Inferior parietal cortex (tissue), 1 donor: ENCODE data around the gene WDR43.
"Not testable (repeated sequence)": the region's sequence is repeated elsewhere in the genome, so short reads cannot be mapped to it uniquely, and the experiment has no call there.

ENCODE experiments used
- DNase-seq: peaks from one replicate; pipeline ENCODE4 v3.0.0-alpha.2; 2016; ENCODE audit errors: extremely low spot score

Gene WDR43

DNA sequence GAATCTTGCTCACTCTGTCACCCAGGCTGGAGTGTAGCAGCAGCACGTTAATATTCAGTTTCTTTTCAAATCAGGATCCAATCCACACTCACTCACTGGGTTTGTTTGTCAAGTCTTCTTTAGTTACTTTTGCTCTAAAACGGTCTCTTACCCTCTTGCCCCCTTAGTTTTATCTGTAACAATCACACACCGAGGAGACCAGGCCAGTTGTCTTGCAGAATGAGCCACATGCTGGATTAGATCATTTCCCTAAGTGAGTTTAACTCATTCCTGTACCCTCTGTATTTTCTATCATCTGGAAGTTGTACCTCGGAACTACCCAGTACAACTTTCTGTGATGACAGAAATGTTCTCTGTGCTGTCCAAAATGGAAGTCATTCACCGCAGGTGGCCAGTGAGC lies 65.9 kb downstream of the WDR43 start:
- no peak for DNase-seq

DNA sequence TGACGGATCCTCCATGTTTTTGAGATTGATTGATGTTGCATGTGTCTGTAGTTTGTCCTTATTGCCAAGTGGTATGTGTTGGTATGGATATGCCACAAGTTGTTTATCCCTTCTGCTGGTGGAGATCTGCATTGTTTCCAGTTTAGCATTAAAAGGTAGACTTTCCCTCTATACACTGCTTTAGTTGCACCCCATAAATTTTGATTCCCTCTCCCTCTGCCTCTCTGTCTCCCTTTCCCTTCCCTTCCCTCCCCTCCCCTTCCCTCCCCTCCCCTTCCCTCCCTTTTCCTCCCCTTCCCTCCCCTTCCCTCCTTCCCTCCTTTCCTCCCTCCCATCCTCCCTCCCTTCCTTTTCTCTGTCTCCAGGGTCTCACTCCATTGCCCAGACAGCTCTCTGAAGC lies 68.0 kb downstream of the WDR43 start:
- DNase-seq: no peak

DNA sequence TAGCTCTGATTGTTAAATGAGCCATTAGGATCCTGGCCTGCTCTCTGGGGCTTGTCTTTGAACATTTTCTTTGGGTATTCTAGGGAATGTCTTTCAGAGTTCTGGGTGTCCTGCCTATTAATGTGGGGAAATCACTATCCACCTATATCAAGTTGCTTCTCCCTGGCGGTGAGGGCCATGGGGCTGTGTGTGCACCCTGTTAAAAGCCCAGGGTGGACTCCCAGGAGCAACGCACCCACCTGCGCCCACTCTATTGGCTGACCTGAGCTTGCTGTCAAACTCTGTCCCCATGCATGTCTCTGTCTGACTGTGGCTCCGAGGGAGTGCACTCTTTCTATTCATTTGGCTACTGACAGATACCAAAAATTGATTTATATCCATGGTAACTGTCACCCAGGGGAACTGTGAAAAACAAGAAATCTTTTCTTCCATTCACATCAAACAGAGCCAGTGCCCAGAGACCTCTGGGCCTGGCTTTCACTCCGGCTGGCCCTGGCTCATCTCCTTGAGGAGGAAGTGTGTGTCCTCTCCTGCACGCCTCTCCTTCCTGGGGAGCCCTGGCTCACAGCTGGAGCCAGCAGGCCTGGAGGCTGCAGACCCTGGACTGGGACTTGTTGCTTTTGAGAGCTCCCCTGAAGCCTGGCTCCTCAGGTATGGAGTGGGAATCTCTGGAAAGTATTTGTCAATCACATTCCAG lies 76.1 kb downstream of the WDR43 start:
- DNase-seq: no peak

DNA sequence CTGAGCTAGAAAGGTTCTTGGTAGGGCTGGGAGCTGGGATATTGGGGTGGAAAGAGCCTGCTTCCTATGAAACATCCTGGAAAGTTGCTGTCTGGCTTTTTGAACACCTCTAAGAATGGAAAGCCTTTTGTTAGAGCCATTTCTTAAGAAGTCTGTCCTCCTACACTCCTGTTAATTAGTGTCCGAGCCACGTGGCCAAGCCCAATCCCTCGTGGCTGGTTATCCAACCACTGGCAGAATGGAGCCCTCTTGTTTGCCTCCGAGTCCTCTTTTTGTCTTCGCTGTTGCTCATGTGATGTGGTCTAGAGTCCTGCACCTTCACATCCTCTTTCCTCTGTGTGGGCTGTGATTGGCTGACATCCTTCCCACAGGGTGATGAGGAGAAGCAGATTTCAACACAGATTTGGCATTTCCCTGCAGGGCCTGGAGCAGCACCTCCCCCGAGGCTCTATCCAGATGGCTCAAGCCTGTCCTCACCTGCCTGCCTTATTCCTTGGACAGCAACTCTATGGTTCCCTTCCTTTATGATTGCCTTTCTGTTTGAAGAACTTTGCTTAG lies 78.4 kb downstream of the WDR43 start:
- no peak for DNase-seq

DNA sequence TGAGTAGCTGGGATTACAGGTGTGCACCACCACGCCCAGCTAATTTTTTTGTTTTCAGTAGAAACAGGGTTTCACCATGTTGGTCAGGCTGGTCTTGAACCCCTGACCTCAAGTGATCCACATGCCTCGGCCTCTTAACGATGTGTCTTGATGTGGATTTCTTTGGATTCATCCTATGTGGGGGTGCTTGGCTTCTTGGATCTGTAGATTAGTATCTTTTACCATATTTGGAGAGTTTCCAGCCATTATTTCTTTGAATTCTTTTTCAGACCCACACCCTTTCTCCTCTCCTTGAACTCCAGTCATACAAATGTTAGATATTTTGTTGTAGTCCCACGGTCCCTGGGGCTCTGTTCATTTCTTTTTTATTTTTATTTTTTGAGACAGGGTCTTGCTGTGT lies 79.8 kb downstream of the WDR43 start:
- DNase-seq: no peak

DNA sequence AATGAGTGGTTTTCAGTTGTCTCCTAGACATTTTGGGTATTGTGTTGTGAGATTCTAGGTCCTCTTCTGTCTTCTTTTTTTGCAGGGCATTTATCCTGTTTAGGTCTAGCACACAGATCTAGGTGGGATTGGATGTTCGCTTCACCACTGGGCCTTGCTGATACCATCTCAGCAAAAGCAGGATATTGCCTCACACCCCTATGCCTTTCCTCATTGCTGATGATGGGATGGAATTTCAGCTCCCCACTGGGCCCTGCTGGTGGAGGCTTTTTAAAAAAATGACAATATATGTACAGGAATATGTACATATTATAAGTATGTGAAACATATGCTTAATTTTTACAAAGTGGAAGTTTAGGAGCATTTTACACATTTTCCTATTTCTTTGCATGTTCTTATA lies 81.2 kb downstream of the WDR43 start:
- DNase-seq: no peak

DNA sequence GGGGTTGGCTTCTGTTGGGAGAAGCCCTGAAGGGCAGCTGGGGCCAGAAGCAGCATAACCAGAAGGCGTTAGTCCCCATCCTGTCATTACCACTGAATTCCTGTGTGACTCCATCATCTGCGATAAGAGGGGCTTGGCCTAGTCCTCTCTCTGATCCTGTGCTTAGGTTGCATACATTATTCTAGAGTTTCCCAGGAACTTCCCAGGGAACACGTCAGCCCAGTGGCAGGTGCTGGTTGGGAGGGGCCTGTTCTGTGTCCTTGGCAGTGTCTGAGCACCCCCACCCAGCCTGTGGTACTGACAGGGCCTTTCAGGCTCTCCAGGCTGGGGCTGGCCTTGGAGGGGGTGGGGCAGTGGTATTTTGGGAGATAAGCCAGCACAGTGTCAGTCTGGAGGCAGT lies 82.1 kb downstream of the WDR43 start:
- DNase-seq: no peak

DNA sequence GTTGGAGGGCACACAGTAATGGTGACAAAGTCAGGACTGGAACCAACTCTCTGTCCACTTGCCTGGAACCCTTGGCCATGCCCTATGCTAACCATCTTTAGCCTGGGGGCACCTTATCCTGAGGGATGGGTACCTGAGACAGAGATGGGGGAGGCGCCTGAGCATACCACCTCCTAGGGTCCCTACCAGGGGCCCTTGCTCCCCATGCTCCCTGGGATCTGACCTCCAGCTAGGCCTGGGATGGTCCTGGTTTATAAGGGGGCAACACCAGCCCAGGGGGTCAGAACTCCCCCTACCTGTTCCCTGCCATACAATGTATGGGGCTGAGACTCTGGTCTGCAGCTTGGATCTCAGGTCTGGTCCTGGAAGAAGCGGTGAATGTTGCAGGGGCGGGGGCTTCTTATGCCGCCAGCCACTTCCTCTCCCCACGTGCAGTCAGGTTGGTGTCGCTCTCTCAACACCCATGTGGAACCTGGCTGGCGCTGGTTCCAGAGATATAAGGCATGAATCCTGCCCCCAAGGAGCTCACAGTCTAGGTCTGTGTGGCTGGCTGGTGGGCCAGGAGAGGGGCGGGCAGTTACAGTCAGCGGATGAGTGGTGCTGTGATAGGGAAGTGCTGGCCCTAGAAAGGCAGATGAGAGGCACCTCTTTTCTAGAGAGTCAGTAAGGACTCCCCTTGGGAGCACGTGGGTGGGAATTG lies 82.9 kb downstream of the WDR43 start:
- DNase-seq: no peak

DNA sequence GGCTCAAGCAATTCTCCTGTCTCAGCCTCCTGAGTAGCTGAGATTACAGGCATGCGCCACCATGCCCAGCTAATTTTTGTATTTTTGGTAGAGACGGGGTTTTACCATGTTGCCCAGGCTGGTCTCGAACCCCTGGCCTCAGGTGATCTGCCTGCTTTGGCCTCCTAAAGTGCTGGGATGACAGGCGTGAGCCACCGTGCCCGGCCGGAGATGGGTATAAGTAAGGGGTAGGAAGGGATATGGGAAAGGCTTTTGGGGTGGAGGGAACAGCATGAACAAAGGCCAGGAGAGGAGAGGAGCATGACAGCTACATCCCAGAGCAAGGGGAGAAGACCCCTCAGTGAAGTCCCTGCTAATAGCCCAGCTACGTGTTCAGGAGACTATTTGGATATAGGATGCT lies 83.5 kb downstream of the WDR43 start:
- DNase-seq: not testable (repeated sequence)

DNA sequence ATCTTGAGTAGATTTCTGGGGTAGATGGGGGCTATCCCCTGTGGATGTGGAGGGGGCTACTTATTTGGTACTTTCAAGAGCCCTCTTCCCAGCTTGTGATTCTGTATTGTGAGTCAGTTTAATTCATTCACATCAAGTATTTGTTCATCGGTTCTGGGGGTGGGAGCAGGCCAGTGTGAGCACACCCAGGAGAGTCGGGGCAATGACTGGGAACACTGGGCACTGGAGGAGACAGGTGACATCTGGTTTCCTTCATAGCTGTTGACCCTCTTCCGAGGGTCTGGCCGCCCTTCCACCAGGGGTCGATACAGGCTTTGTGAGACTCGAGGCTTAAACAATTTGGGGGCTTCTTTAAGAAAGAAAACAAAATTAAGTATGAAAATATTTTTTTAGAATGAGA lies 84.1 kb downstream of the WDR43 start:
- DNase-seq: no peak

DNA sequence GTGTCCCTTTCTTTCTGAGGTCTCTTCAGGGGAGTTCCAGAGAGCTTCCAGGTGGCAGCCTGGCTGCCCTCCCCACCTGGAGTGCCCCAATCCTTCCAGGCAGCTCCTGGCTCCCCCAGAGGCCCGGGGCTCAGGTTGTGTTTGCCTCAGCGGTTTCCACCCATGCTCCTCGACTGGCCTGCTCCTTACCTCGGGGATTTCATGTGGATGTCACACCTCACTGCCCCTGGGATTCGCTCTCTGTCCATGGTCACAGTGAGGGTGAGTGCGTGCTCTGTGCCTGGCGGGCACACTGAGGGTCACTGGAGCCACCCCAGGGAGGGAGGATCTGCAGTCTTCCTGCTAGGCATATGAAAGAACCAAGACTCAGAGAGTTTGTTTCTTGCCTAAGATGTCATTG lies 84.6 kb downstream of the WDR43 start:
- DNase-seq: no peak

DNA sequence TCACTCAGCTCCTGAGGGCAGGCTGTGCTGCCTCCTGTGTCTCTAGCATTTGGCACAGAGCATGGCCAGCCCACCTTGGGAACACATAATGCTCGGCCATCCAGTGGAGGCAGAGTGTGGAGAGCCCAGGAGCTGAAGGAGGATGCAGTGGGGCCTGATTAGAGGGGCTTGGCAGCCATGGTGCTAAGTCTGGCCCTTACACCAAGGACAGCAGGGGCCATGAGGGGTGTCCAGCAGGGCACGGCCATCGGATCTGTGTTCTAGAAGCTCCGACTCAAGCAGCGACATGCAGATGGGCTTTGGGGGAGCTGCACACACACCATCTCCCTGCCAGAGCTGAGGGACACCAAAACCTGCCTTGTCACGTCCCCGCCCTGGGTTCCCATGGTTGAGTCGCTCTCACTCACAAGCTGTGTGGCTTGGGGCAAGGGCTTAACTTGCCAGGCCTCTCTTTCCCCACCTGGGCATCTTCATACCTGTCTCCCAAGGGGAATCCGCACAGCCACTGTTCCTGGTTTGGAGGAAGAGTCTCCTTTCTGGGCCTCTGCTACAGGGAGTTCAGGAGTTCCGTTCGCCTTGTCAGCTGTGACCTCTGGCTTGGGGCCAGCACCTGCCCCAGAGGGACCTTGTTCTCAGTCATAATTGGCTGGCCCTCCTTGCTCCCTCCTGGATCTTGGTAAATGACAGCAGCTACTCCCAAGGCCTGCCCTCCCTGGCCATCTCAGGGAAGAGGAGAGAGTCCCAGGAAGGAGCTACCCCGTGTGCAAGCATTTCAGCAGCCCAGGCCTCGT lies 85.3 kb downstream of the WDR43 start:
- DNase-seq: no peak

DNA sequence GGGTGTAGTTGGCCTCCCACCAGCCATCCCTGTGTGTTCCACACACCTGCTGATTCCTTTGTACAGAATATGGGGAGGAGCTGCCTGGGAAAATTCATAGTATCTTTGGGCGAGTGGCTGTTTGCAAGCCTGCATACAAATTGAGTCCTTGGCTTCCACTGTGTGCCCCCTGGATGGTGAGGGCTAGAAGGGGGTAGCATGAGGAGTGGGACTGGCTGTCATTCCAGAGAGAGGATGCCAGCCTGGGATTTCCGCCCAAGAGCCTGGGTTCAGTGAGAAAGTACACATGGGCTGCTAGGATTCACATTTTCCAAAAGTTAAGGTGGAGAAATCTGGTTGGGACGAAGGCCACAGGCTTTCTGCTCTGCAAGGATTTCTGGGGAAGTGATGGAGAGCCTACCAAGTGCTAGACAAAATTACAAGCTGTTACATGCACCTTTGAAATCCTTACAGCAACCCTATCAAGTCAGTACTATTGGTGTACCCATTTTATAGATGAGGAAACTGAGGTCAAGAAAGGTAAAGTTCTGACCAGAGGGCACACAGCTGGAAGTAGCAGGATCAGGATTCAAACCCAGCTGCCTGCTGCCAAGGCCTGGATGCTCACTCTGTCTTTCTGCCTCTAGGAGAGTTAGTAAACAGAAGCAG lies 86.0 kb downstream of the WDR43 start:
- DNase-seq: no peak

DNA sequence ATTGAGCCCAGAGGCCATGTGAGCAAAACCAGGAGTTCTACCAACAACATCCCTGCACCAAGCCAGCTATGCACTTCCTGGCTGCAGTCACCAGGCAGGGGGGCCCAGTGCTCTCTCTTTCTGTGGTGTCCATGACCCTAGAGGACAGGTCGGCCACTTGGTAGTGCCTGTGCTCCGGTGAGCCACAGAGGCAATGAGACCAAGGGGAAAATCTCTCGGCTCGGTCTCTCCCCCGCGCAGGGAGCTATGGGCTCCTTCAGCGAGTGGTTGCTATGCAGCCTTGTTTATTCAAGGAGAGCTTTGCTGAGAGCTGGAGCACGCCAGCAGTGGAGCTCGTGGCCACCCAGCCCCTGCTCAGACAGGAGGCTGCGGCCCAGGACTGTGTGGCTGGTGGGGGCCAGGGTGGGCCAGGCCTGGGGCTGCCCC lies 86.6 kb downstream of the WDR43 start, which contains the start of gene TOGARAM2:
Gene TOGARAM2 (plus strand): TSS at position 283 of the 426 bp plus-strand sequence. CDS start 13,537 bp downstream, outside the sequence.
- DNase-seq: no peak

DNA sequence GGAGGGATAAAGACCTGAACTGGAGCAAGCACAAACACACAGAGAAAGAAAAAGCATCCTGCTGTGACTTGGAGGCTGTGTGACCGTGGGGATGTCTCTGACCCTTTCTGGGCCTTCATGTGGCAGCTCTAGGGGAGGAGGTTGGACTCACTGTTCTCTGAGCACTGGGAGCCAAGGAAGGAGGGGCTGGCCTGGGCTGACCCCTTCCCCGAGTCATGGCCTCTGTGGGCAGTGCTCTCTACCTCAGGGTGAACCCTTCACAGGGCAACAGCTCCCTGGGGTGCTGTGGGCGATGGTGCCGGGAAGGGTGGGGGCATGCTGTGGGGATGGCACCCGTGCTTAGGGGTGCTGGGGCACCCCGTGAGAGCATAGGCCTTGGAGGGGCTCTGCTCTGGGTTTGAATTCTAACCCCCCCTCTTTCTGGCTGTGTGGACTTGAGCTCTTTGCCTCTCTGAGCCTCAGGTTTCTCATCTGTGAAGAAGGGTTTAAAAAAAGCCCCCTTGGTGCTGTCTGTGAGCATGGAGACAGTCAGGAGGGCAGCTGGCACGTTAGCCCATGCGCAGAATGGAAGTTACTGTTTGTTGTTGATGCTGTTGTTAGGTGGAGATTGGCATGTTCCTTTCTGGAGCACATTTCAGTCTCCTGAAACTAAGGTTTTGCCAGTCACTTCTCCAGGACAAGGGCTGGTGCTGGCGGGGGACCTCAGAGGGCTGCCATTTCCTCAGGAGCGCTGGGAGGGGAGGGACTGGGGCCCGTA lies 87.3 kb downstream of the WDR43 start:
- DNase-seq: no peak

DNA sequence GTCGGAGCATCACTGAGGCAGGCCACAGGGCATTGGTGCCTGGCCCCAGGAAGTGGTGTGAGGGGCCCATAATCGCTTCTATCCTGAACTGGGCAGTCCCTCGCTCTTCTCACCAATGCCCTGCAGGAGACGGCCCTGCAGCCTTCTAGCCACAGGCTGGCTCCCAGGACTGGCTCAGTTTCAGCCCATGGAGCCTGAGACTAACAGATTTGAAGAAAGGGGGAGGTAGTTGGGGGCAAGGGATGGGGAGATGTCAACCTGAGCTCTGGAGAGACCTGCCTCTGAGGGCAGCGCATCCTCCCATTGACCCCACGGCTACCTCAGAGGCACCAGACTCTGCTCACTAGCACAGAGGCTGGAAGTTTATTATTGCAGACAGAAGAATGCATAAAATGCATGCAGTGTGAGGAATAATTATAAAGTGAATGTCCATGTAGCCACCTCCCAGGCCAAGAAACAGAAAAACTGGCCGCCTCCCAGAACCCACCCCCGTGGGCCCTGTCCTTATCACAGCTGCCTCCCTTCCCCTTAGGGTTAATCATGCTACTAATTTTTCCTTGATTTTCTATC lies 88.0 kb downstream of the WDR43 start:
- no peak for DNase-seq

DNA sequence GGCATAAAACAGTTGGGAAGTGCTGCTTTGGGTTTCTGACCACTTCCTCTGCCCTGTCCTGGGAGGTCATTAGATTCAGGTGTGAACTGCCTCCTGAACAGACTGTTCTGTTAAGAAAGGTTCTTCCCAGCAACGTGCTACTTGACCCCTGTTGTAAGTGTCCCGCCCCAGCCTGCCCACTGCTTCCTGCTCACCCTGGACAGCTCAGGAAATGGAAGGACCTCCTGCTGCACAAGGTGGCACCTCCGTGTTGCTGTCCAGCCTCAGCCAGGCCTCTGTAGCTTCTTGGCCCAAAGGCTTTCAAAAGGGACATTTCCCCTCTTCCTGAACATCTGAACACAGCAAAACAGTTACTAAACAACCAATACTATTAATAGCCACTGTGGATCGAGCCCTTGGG lies 92.0 kb downstream of the WDR43 start:
- no peak for DNase-seq

DNA sequence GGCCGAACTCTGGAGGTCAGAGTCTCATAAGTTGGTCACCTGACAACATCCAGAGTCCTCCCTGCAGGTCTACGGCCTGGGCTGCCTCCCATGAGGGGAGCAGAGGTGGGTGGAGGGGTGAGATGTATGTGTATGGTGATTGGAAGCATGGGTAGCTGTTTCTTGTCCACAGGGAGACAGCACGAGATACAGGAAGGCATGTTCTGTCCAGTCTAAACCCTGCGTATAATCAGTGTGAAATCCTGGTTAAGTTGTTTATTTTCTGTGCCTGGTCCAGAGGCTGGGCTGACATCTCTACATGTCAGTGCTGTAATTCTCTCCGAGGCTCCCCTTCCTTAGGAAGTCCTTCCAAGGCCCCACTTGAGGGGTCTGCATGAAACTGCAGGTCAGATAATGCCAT lies 95.5 kb downstream of the WDR43 start:
- no peak for DNase-seq

DNA sequence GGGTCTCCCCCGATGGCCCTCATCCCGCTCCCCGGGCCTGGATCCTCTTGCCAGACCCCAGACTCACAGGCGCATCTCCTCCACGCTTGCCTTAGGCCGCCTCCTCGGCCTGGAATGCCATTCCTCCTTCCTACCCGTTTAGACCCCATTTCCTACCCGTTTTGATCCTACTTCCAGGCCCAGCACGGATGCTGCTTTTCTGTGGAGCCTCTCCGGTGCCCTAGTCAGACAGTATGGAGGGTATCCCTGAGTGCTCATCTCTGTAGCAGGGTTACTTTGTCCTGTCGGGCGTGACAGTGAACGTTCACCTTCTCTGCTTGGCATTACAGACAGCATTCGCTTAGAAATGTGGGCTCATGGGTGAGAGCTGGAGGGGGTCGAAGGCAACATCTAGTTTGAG lies 96.0 kb downstream of the WDR43 start:
- DNase-seq: no peak

DNA sequence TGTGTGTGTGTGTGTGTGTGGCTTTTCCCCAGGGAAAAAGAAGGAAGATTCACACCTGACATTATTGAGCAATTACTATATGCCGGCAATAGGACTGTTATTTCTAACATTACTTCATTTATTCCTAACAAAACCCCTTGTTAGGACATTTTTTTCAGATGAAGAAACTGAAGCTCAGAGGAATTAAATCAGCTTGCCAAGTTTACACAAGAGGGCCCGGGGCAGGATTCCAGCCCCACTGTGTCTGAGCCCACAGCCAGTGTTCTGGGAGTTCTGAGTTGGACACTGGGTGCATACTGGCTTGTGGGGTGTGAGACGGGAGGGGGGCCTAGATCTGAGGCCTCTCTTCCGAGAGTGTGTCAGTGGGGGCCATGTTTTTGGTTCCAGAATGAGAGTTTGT lies 96.6 kb downstream of the WDR43 start:
- no peak for DNase-seq

DNA sequence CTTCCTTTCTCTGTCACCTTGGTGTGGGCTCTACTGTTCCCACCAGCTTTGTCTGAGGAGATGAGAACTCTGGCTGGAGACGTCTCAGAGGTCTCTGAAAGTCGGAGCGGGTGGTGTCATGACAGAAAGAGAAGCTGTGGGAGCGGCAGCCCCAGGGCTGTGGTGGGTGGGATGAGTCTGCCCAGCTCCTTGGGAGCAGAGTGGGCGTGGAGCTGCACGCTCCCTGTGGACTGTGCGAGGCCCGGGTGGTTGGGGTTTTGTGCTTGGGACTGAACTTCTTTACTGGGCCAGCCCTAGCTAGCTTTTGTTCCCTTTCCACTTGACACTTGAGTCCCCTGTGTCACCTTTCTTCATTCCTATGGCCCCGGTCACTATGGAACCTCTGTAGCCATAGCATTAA lies 97.0 kb downstream of the WDR43 start:
- DNase-seq: no peak
